Measurements from ENCODE around the gene FLOT1. TPM values are rescaled to one million over a fixed set of nuclear protein-coding genes. Genes with fewer than 3 reads are reported as not detected.

FLOT1 gene
- total RNA-seq, 1 donor from 2014 or later, result 80.3 TPM

- Mint-ChIP-seq H3K36me3 (peaks cover 4% of the 10 kb centered on the region), H3K4me3 (peak overlapping the region; percentile 73), H3K27ac (peak overlapping the region; percentile 97), H3K4me1 (peaks cover 70% of the 10 kb centered on the region), H3K27me3 (ENCODE audit: insufficient read depth, low read depth) (peaks cover 14% of the 10 kb centered on the region), H3K9me3 (peaks cover 5% of the 10 kb centered on the region)
- no peak overlapping the region for H3K27ac ChIP-seq
- H3K36me3 ChIP-seq, result no peaks in the 10 kb centered on the region
- TF ChIP-seq EZH2 (IDR thresholded peaks at IDR 0.05) (no peak), EZH2phosphoT487 (IDR thresholded peaks at IDR 0.05) (no peak)
- TF ChIP-seq, protein P1, sequence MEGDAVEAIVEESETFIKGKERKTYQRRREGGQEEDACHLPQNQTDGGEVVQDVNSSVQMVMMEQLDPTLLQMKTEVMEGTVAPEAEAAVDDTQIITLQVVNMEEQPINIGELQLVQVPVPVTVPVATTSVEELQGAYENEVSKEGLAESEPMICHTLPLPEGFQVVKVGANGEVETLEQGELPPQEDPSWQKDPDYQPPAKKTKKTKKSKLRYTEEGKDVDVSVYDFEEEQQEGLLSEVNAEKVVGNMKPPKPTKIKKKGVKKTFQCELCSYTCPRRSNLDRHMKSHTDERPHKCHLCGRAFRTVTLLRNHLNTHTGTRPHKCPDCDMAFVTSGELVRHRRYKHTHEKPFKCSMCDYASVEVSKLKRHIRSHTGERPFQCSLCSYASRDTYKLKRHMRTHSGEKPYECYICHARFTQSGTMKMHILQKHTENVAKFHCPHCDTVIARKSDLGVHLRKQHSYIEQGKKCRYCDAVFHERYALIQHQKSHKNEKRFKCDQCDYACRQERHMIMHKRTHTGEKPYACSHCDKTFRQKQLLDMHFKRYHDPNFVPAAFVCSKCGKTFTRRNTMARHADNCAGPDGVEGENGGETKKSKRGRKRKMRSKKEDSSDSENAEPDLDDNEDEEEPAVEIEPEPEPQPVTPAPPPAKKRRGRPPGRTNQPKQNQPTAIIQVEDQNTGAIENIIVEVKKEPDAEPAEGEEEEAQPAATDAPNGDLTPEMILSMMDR (IDR thresholded peaks at IDR 0.05), result no peak
- peak overlapping the region; percentile 7 for H3K4me3 ChIP-seq
- H3F3A ChIP-seq (ENCODE audit: low read depth), result peaks cover 25% of the 10 kb centered on the region
- H3K9ac ChIP-seq, result no peak overlapping the region
- H3K27me3 ChIP-seq, result no peaks in the 10 kb centered on the region
- peak; percentile 72 for DNase-seq (ENCODE audit: low spot score)
- H3K79me2 ChIP-seq (ENCODE audit: low read depth), result no peaks in the 10 kb centered on the region
- H2AFZ ChIP-seq (replicated peaks), result no peak overlapping the region
- H3K9me3 ChIP-seq (ENCODE audit: low read depth), result no peaks in the 10 kb centered on the region
- H3K4me2 ChIP-seq, result peak overlapping the region; percentile 70
- H3K4me1 ChIP-seq, result peaks cover 24% of the 10 kb centered on the region
- no peaks in the 10 kb centered on the region for H4K20me1 ChIP-seq (ENCODE audit: low read depth)
Observed at GRCh38 chr6:30763618-30764489, 21.4 kb upstream of the FLOT1 start.

GRCh38 chr6:30763155-30763617 lies 20.7 kb upstream of the FLOT1 start:
- no peak overlapping the region for H3K9ac ChIP-seq
- peaks cover 21% of the 10 kb centered on the region for H3K4me1 ChIP-seq
- Mint-ChIP-seq H3K27ac (peak overlapping the region; percentile 97), H3K27me3 (ENCODE audit: insufficient read depth, low read depth) (peaks cover 14% of the 10 kb centered on the region), H3K4me3 (peak overlapping the region; percentile 73), H3K9me3 (peaks cover 5% of the 10 kb centered on the region), H3K36me3 (peaks cover 4% of the 10 kb centered on the region), H3K4me1 (peaks cover 64% of the 10 kb centered on the region)
- H2AFZ ChIP-seq (replicated peaks), result no peak overlapping the region
- no peak overlapping the region for H3K27ac ChIP-seq
- TF ChIP-seq EZH2 (IDR thresholded peaks at IDR 0.05), result no peak
- TF ChIP-seq, protein P1 (IDR thresholded peaks at IDR 0.05), result no peak
- TF ChIP-seq EZH2phosphoT487 (IDR thresholded peaks at IDR 0.05), result no peak
- no peak overlapping the region for H3K4me3 ChIP-seq
- no peaks in the 10 kb centered on the region for H4K20me1 ChIP-seq (ENCODE audit: low read depth)
- H3K9me3 ChIP-seq (ENCODE audit: low read depth), result no peaks in the 10 kb centered on the region
- no peaks in the 10 kb centered on the region for H3K27me3 ChIP-seq
- H3K36me3 ChIP-seq, result no peaks in the 10 kb centered on the region
- peak overlapping the region; percentile 70 for H3K4me2 ChIP-seq
- H3K79me2 ChIP-seq (ENCODE audit: low read depth), result no peaks in the 10 kb centered on the region
- H3F3A ChIP-seq (ENCODE audit: low read depth), result peaks cover 25% of the 10 kb centered on the region
- no peak for DNase-seq (ENCODE audit: low spot score)

DNA sequence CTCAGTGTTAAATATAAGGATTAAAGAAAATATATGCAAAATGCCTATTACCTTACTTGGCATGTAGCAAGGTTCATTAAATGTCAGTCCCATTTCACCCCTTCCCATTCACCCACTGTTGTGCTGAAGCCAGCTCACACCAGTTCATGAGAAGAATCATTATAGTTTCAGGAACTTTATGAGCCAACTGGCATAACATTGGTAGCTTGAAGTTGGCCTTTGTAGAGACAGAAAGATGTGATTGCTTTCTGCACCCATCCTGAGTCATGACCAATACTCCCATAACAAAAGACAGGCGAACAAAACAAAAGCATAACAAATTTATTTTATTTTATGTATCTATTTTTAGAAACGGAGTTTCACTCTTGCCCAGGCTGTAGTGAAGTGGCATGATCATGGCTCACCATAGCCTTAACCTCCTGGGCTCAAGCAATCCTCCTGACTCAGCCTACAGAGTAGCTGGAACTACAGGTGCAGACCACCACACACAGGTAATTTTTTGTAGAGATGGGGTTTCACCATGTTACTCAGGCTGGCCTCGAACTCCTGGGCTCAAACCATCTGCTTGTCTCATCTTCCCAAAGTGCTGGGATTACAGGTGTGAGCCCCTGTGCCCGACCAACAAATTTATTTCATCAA lies 19.4 kb upstream of the FLOT1 start:
- H3K4me1 Mint-ChIP-seq, result peaks cover 57% of the 10 kb centered on the region
- H3K9me3 Mint-ChIP-seq, result peaks cover 7% of the 10 kb centered on the region
- TF ChIP-seq, protein P1 (IDR thresholded peaks at IDR 0.05), result no peak
- TF ChIP-seq EZH2phosphoT487 (IDR thresholded peaks at IDR 0.05) (no peak), EZH2 (IDR thresholded peaks at IDR 0.05) (no peak)
- Histone ChIP-seq H3K4me1 (peaks cover 21% of the 10 kb centered on the region), H3F3A (ENCODE audit: low read depth) (peaks cover 25% of the 10 kb centered on the region), H3K9ac (no peak overlapping the region), H3K4me3 (no peak overlapping the region), H3K79me2 (ENCODE audit: low read depth) (no peaks in the 10 kb centered on the region), H3K9me3 (ENCODE audit: low read depth) (no peaks in the 10 kb centered on the region), H3K4me2 (no peak overlapping the region), H2AFZ (replicated peaks) (no peak overlapping the region), H3K27me3 (no peaks in the 10 kb centered on the region), H3K36me3 (no peaks in the 10 kb centered on the region), H4K20me1 (ENCODE audit: low read depth) (no peaks in the 10 kb centered on the region), H3K27ac (no peak overlapping the region)
- H3K4me3 Mint-ChIP-seq, result no peak overlapping the region
- no peak for DNase-seq (ENCODE audit: low spot score)
- no peak overlapping the region for H3K27ac Mint-ChIP-seq
- H3K27me3 Mint-ChIP-seq (ENCODE audit: insufficient read depth, low read depth), result peaks cover 19% of the 10 kb centered on the region
- H3K36me3 Mint-ChIP-seq, result peaks cover 4% of the 10 kb centered on the region
